Measurements from ENCODE around the gene FAR1.
"Not testable (repeated sequence)": the region's sequence is repeated elsewhere in the genome, so short reads cannot be mapped to it uniquely, and the experiment has no call there.

The FAR1 gene, protein sequence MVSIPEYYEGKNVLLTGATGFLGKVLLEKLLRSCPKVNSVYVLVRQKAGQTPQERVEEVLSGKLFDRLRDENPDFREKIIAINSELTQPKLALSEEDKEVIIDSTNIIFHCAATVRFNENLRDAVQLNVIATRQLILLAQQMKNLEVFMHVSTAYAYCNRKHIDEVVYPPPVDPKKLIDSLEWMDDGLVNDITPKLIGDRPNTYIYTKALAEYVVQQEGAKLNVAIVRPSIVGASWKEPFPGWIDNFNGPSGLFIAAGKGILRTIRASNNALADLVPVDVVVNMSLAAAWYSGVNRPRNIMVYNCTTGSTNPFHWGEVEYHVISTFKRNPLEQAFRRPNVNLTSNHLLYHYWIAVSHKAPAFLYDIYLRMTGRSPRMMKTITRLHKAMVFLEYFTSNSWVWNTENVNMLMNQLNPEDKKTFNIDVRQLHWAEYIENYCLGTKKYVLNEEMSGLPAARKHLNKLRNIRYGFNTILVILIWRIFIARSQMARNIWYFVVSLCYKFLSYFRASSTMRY

DNA sequence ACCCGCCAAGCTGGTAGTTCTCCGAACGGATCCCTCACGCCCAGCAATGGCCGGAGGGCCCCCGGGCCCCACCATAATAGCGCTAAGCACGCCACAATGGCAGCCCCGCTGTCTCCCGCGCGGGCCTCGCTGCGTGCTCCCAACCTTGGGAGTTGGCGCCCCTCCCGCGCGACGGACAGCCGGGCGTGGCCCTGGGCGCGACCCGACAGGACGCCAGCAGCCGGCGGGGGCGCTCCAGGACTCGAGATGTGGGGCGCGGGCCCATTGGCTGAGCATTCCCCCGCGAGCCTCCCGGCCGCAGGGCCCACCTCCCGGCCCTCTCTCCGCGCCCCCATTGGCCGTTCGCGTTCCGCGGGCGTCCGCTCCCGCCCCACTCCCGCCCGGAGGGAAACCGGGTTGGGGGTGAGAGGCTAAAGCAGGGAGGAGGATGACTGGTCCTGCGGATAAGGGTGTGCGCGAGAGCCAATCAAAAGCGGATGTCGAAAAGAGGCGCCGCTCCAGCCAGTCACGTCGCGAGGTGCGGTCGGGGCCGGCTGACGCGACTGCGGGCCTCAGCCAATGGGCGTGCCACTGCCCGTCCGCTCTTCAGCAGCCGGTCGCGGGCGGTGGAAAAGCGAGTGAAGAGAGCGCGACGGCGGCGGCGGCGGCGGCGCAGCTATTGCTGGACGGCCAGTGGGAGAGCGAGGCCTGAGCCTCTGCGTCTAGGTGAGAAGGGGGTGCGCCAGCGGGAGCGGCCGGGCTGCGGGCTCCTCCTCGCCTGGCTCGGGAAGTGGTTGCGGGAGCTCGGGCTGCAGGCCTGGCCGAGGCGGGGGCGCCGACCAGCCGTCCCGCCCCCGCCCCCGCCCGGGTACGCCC is at the start of gene FAR1:
Gene FAR1, plus strand, starts transcription at position 567 of the 855 bp plus-strand sequence. CDS start 26,098 bp downstream, outside the sequence.
- DNase-seq (ENCODE audit: low read depth in 2 of 2): peak; percentile 99
- peak within 1 kb of the TSS; percentile 73 to 81 for H3K4me3 ChIP-seq (replicated peaks in 1 of 2; ENCODE audit: low read depth in 2 of 2, low read length in 2 of 2)
- TF ChIP-seq, protein P1, sequence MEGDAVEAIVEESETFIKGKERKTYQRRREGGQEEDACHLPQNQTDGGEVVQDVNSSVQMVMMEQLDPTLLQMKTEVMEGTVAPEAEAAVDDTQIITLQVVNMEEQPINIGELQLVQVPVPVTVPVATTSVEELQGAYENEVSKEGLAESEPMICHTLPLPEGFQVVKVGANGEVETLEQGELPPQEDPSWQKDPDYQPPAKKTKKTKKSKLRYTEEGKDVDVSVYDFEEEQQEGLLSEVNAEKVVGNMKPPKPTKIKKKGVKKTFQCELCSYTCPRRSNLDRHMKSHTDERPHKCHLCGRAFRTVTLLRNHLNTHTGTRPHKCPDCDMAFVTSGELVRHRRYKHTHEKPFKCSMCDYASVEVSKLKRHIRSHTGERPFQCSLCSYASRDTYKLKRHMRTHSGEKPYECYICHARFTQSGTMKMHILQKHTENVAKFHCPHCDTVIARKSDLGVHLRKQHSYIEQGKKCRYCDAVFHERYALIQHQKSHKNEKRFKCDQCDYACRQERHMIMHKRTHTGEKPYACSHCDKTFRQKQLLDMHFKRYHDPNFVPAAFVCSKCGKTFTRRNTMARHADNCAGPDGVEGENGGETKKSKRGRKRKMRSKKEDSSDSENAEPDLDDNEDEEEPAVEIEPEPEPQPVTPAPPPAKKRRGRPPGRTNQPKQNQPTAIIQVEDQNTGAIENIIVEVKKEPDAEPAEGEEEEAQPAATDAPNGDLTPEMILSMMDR (IDR thresholded peaks at IDR 0.05; ENCODE audit: low read depth, low read length): peak; percentile 21

DNA sequence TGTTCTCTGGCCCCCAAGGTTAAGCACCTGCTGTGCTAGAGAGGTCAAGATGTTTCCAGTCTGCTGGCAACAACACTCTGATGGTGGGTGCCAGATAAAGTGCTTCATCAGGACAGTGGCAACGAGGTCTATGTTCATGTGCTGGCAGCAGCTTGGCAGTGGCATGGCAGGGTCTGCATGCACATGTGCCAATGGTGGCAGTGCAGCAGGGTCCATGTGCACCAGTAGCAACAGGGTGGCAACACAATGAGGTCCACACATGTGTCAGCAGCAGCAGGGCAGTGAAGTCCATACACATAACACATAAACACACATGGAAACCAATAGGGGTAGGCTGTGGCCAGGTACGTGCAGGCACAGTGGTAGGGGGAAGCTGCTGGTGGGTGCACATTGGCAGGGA is 48.4 kb upstream of the FAR1 start:
- no peak overlapping the region for H3K4me3 ChIP-seq (replicated peaks in 1 of 2; ENCODE audit: low read depth in 2 of 2, low read length in 2 of 2)
- DNase-seq (ENCODE audit: low read depth in 2 of 2): no peak
- TF ChIP-seq, protein P1 (IDR thresholded peaks at IDR 0.05; ENCODE audit: low read depth, low read length): no peak

DNA sequence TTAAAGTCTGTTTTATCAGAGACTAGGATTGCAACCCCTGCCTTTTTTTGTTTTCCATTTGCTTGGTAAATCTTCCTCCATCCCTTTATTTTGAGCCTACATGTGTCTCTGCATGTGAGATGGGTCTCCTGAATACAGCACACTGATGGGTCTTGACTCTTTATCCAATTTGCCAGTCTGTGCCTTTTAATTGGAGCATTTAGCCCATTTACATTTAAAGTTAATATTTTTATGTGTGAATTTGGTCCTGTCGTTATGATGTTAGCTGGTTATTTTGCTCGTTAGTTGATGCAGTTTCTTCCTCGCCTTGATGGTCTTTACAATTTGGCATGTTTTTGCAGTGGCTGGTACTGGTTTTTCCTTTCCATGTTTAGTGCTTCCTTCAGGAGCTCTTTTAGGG is 41.6 kb upstream of the FAR1 start:
- DNase-seq (ENCODE audit: low read depth in 2 of 2); H3K4me3 ChIP-seq (replicated peaks in 1 of 2; ENCODE audit: low read depth in 2 of 2, low read length in 2 of 2): not testable (repeated sequence)

DNA sequence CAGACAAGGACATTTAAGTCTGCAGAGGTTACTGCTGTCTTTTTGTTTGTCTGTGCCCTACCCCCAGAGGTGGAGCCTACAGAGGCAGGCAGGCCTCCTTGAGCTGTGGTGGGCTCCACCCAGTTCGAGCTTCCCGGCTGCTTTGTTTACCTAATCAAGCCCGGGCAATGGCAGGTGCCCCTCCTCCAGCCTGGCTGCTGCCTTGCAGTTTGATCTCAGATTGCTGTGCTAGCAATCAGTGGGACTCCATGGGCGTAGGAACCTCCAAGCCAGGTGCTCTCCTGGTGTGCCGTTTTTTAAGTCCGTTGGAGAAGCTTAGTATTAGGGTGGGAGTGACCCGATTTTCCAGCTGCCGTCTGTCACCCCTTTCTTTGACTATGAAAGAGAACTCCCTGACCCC is 39.8 kb upstream of the FAR1 start:
- not testable (repeated sequence) for DNase-seq (ENCODE audit: low read depth in 2 of 2); H3K4me3 ChIP-seq (replicated peaks in 1 of 2; ENCODE audit: low read depth in 2 of 2, low read length in 2 of 2)

DNA sequence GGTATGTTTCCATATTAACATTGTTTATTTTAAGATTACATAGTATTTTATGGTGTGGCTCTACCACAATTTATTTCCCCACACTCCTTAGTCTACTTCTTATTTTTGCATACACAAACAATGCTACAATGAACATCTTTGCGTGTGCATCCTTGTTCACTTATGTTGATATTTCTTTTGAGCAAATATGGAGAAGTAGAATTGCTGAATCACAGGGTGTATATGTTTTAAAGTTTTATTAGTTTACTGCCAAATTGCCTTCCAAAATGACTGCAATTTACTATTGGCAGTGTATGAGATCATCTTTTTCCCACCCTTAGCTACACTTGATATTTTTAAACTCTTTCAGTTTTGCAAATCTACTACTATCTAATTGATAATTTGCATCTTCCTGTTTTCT is 38.7 kb upstream of the FAR1 start:
- TF ChIP-seq, protein P1 (IDR thresholded peaks at IDR 0.05; ENCODE audit: low read depth, low read length): no peak
- no peak overlapping the region for H3K4me3 ChIP-seq (replicated peaks in 1 of 2; ENCODE audit: low read depth in 2 of 2, low read length in 2 of 2)
- no peak for DNase-seq (ENCODE audit: low read depth in 2 of 2)

DNA sequence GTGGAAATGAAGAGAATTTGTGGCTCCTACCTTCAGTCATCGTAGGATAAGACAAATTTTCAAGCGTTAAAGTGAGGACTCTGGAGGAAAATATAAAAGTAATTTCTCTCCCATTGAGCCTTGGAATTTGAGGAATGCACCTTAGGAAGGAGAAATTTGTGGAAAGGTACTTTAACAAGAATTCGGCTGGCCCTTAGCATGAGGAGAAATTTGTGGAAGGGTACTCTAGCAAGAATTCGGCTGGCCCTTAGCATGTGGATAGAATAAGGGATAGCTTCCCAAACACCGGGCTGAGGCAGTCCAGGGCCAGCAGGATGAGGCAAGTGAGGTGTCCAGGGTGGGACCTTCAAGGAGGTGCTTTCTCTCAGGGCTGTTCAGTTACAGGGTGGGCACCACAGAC is 33.2 kb upstream of the FAR1 start:
- H3K4me3 ChIP-seq (replicated peaks in 1 of 2; ENCODE audit: low read depth in 2 of 2, low read length in 2 of 2): no peak overlapping the region
- DNase-seq (ENCODE audit: low read depth in 2 of 2): no peak
- TF ChIP-seq, protein P1 (IDR thresholded peaks at IDR 0.05; ENCODE audit: low read depth, low read length): no peak

DNA sequence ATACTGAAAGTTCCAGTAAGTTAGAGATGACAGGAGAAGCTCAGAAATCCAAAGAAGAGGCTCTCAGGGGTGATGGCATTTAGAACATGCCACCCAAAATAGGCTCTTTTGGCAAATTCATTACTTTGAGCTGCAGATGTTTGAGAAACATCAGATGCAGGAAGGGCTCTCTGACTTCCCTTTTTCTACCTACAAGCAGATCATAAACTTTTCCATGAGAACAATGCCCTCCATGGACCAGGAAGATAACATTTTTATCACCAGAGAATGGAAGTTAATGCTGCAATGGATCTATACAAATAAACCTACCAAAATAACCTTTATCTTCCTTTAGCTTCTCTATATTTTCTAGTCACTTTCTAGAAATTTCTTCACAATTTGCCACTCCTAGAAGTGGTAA is 32.7 kb upstream of the FAR1 start:
- H3K4me3 ChIP-seq (replicated peaks in 1 of 2; ENCODE audit: low read depth in 2 of 2, low read length in 2 of 2): no peak overlapping the region
- TF ChIP-seq, protein P1 (IDR thresholded peaks at IDR 0.05; ENCODE audit: low read depth, low read length): no peak
- DNase-seq (ENCODE audit: low read depth in 2 of 2): no peak
